SJCRH30 (cell line): ENCODE data around the gene FKBP14. TPM values are rescaled to one million over a fixed set of nuclear protein-coding genes. Genes with fewer than 3 reads are reported as not detected.
A peak's percentile ranks its signal among the peaks of the same experiment; 100 is the strongest.

Experiments
- DNase-seq, 2 experiments: peaks; one replicate each; pipeline ENCODE4 v3.0.0-alpha.2; 2015 to 2020
- H3K27ac ChIP-seq: fragments of 250-450 bp; sonication (Bioruptor Pico); 2 replicates; pipeline ENCODE4 v1.5.1; 2020; ENCODE audit warnings: mild to moderate bottlenecking, moderate library complexity
- H3K27me3 ChIP-seq: fragments of 250-450 bp; sonication (Bioruptor Pico); 2 replicates; pipeline ENCODE4 v1.5.1; 2020; ENCODE audit warnings: mild to moderate bottlenecking, moderate library complexity
- H3K36me3 ChIP-seq: fragments of 250-450 bp; sonication (Bioruptor Pico); 2 replicates; pipeline ENCODE4 v1.5.1; 2020; ENCODE audit warnings: mild to moderate bottlenecking, moderate library complexity
- H3K4me1 ChIP-seq: fragments of 250-450 bp; sonication (Bioruptor Pico); 2 replicates; pipeline ENCODE4 v1.5.1; 2020; ENCODE audit warnings: mild to moderate bottlenecking, moderate library complexity
- H3K4me3 ChIP-seq: fragments of 250-450 bp; sonication (Bioruptor Pico); 2 replicates; pipeline ENCODE4 v1.5.1; 2020; ENCODE audit warnings: mild to moderate bottlenecking, moderate library complexity
- H3K9me3 ChIP-seq: fragments of 250-450 bp; sonication (Bioruptor Pico); replicated peaks from 2 replicates; pipeline ENCODE4 v1.5.1; 2020; ENCODE audit warnings: mild to moderate bottlenecking, moderate library complexity
- total RNA-seq: library from RNA; depleted of rRNA; stranded (reverse); fragments of >200 nt; shearing (Covaris generic); gene quantifications from 2 replicates; pipeline ENCODE4 v1.2.3, GENCODE V29; 2014

Gene FKBP14
- total RNA-seq, 1 experiment from 2014 or later: 29.7 TPM

- Histone ChIP-seq H3K27ac (no peak overlapping the region), H3K27me3 (no peaks in the 10 kb centered on the region), H3K4me1 (0 out of 2 replicates have a peak, but pooled peaks cover 3% of the 10 kb centered on the region), H3K4me3 (no peak overlapping the region), H3K36me3 (no peaks in the 10 kb centered on the region), H3K9me3 (no peaks in the 10 kb centered on the region)
- no peak for DNase-seq
Observed at GRCh38 chr7:30023524-30023923, 3.0 kb downstream of the FKBP14 start.

- Histone ChIP-seq H3K4me3 (no peak overlapping the region), H3K27ac (no peak overlapping the region), H3K4me1 (0 out of 2 replicates have a peak, but pooled peaks cover 3% of the 10 kb centered on the region), H3K9me3 (no peaks in the 10 kb centered on the region), H3K27me3 (no peaks in the 10 kb centered on the region), H3K36me3 (no peaks in the 10 kb centered on the region)
- no peak for DNase-seq
Observed at GRCh38 chr7:30022991-30023390, 3.5 kb downstream of the FKBP14 start.

- Histone ChIP-seq H3K27ac (no peak overlapping the region), H3K27me3 (no peaks in the 10 kb centered on the region), H3K4me1 (0 out of 2 replicates have a peak, but pooled peaks cover 3% of the 10 kb centered on the region), H3K4me3 (no peak overlapping the region), H3K9me3 (no peaks in the 10 kb centered on the region), H3K36me3 (peaks cover 3% of the 10 kb centered on the region; the same call in 1 of the 2 replicates)
- DNase-seq: no peak
Observed at GRCh38 chr7:30020535-30020934, 6.0 kb downstream of the FKBP14 start.

GRCh38 chr7:30019960-30020359 lies 6.5 kb downstream of the FKBP14 start:
- no peaks in the 10 kb centered on the region for H3K9me3 ChIP-seq
- no peaks in the 10 kb centered on the region for H3K27me3 ChIP-seq
- no peaks in the 10 kb centered on the region for H3K4me1 ChIP-seq
- H3K27ac ChIP-seq: no peak overlapping the region
- DNase-seq: no peak
- no peak overlapping the region for H3K4me3 ChIP-seq
- H3K36me3 ChIP-seq: peaks cover 3% of the 10 kb centered on the region; the same call in 1 of the 2 replicates

- no peak overlapping the region for H3K27ac ChIP-seq
- H3K4me1 ChIP-seq: no peaks in the 10 kb centered on the region
- no peaks in the 10 kb centered on the region for H3K27me3 ChIP-seq
- DNase-seq: no peak
- no peak overlapping the region for H3K4me3 ChIP-seq
- peaks cover 3% of the 10 kb centered on the region for H3K36me3 ChIP-seq
- no peaks in the 10 kb centered on the region for H3K9me3 ChIP-seq
Observed at GRCh38 chr7:30019387-30019786, 7.1 kb downstream of the FKBP14 start.

- no peak overlapping the region for H3K27ac ChIP-seq
- H3K9me3 ChIP-seq: no peaks in the 10 kb centered on the region
- H3K27me3 ChIP-seq: no peaks in the 10 kb centered on the region
- H3K4me1 ChIP-seq: no peaks in the 10 kb centered on the region
- no peak overlapping the region for H3K4me3 ChIP-seq
- no peak for DNase-seq
- H3K36me3 ChIP-seq: peaks cover 3% of the 10 kb centered on the region
Observed at GRCh38 chr7:30018451-30018850, 8.1 kb downstream of the FKBP14 start.

GRCh38 chr7:30012757-30013156 lies 13.7 kb downstream of the FKBP14 start:
- DNase-seq: no peak
- Histone ChIP-seq H3K36me3 (peaks cover 12% of the 10 kb centered on the region), H3K4me1 (no peaks in the 10 kb centered on the region), H3K9me3 (no peaks in the 10 kb centered on the region), H3K27me3 (no peaks in the 10 kb centered on the region), H3K4me3 (no peak overlapping the region), H3K27ac (no peak overlapping the region)

- Histone ChIP-seq H3K9me3 (no peaks in the 10 kb centered on the region), H3K36me3 (peaks cover 8% of the 10 kb centered on the region), H3K27me3 (no peaks in the 10 kb centered on the region), H3K4me1 (no peaks in the 10 kb centered on the region), H3K27ac (no peak overlapping the region), H3K4me3 (no peak overlapping the region)
- DNase-seq: no peak
Observed at GRCh38 chr7:30010021-30010420, 16.5 kb downstream of the FKBP14 start.

GRCh38 chr7:30005464-30005863 lies 21.0 kb downstream of the FKBP14 start:
- no peak overlapping the region for H3K27ac ChIP-seq
- H3K27me3 ChIP-seq: no peaks in the 10 kb centered on the region
- H3K4me3 ChIP-seq: no peak overlapping the region
- peaks cover 14% of the 10 kb centered on the region for H3K4me1 ChIP-seq
- no peaks in the 10 kb centered on the region for H3K36me3 ChIP-seq
- DNase-seq: no peak
- H3K9me3 ChIP-seq: no peaks in the 10 kb centered on the region

- no peak for DNase-seq
- no peaks in the 10 kb centered on the region for H3K27me3 ChIP-seq
- peaks cover 14% of the 10 kb centered on the region for H3K4me1 ChIP-seq
- H3K27ac ChIP-seq: no peak overlapping the region
- no peaks in the 10 kb centered on the region for H3K9me3 ChIP-seq
- H3K36me3 ChIP-seq: no peaks in the 10 kb centered on the region
- no peak overlapping the region for H3K4me3 ChIP-seq
Observed at GRCh38 chr7:30003098-30003497, 23.4 kb downstream of the FKBP14 start.

GRCh38 chr7:30001998-30002397 lies 24.5 kb downstream of the FKBP14 start:
- no peak overlapping the region for H3K4me3 ChIP-seq
- peaks cover 14% of the 10 kb centered on the region for H3K4me1 ChIP-seq
- H3K27me3 ChIP-seq: no peaks in the 10 kb centered on the region
- no peak overlapping the region for H3K27ac ChIP-seq
- no peaks in the 10 kb centered on the region for H3K36me3 ChIP-seq
- H3K9me3 ChIP-seq: no peaks in the 10 kb centered on the region; the same call in 1 of the 2 replicates
- DNase-seq: peak in 1 of 2 experiments; percentile 22

- DNase-seq: no peak
- H3K9me3 ChIP-seq: no peaks in the 10 kb centered on the region; the same call in none of the 2 replicates
- H3K4me1 ChIP-seq: peaks cover 14% of the 10 kb centered on the region
- H3K27ac ChIP-seq: no peak overlapping the region
- no peak overlapping the region for H3K4me3 ChIP-seq
- H3K36me3 ChIP-seq: no peaks in the 10 kb centered on the region
- no peaks in the 10 kb centered on the region for H3K27me3 ChIP-seq
Observed at GRCh38 chr7:29998489-29998888, 28.0 kb downstream of the FKBP14 start.

GRCh38 chr7:29996321-29996720 lies 30.2 kb downstream of the FKBP14 start:
- DNase-seq: no peak
- no peaks in the 10 kb centered on the region for H3K27me3 ChIP-seq
- H3K27ac ChIP-seq: no peak overlapping the region
- H3K36me3 ChIP-seq: no peaks in the 10 kb centered on the region
- peaks cover 5% of the 10 kb centered on the region; the same call in 1 of the 2 replicates for H3K4me1 ChIP-seq
- no peaks in the 10 kb centered on the region; the same call in none of the 2 replicates for H3K9me3 ChIP-seq
- H3K4me3 ChIP-seq: no peak overlapping the region

- Histone ChIP-seq H3K9me3 (no peaks in the 10 kb centered on the region; the same call in none of the 2 replicates), H3K36me3 (no peaks in the 10 kb centered on the region), H3K27ac (no peak overlapping the region), H3K4me1 (peaks cover 2% of the 10 kb centered on the region; the same call in 1 of the 2 replicates), H3K4me3 (no peak overlapping the region), H3K27me3 (no peaks in the 10 kb centered on the region)
- no peak for DNase-seq
Observed at GRCh38 chr7:29995652-29996051, 30.9 kb downstream of the FKBP14 start.

- no peak for DNase-seq
- H3K27me3 ChIP-seq: no peaks in the 10 kb centered on the region
- no peaks in the 10 kb centered on the region; the same call in none of the 2 replicates for H3K9me3 ChIP-seq
- H3K4me3 ChIP-seq: no peak overlapping the region
- H3K4me1 ChIP-seq: no peaks in the 10 kb centered on the region
- H3K36me3 ChIP-seq: no peaks in the 10 kb centered on the region
- no peak overlapping the region for H3K27ac ChIP-seq
Observed at GRCh38 chr7:29993140-29993539, 33.4 kb downstream of the FKBP14 start.

GRCh38 chr7:29991937-29992336 lies 34.6 kb downstream of the FKBP14 start:
- Histone ChIP-seq H3K27ac (no peak overlapping the region), H3K4me1 (peaks cover 5% of the 10 kb centered on the region), H3K9me3 (no peaks in the 10 kb centered on the region; the same call in none of the 2 replicates), H3K36me3 (no peaks in the 10 kb centered on the region), H3K4me3 (no peak overlapping the region), H3K27me3 (no peaks in the 10 kb centered on the region)
- DNase-seq: no peak
